ENCODE measurements around the gene ZNF91. TPM values are rescaled to one million over a fixed set of nuclear protein-coding genes. Genes with fewer than 3 reads are reported as not detected.
"Not testable (repeated sequence)": the region's sequence is repeated elsewhere in the genome, so short reads cannot be mapped to it uniquely, and the experiment has no call there.

The ZNF91 gene
- total RNA-seq, 1 donor from 2014 or later = 81.0 TPM

DNA sequence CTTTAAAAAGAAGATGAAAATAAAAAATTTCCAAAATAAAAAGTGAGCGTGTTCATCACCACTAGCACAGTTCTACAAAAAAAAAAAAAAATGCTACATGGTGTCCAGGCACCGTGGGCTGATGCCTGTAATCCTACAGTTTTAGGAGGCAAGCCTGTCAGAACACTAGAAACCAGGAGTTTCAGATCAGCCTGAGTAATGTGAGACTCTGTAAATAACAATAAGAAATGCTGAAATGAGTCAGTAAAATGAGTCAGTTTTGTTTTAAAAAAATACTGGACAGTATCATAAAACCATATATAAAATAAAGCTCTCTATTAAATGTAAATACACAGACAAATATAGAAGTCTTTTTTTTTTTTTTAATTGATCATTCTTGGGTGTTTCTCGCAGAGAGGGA, 30.0 kb downstream of the ZNF91 start:
- H3K9me3 ChIP-seq = peaks cover 63% of the 10 kb centered on the region
- TF ChIP-seq POLR2A (IDR thresholded peaks at IDR 0.05) = no peak
- TF ChIP-seq, protein P1, sequence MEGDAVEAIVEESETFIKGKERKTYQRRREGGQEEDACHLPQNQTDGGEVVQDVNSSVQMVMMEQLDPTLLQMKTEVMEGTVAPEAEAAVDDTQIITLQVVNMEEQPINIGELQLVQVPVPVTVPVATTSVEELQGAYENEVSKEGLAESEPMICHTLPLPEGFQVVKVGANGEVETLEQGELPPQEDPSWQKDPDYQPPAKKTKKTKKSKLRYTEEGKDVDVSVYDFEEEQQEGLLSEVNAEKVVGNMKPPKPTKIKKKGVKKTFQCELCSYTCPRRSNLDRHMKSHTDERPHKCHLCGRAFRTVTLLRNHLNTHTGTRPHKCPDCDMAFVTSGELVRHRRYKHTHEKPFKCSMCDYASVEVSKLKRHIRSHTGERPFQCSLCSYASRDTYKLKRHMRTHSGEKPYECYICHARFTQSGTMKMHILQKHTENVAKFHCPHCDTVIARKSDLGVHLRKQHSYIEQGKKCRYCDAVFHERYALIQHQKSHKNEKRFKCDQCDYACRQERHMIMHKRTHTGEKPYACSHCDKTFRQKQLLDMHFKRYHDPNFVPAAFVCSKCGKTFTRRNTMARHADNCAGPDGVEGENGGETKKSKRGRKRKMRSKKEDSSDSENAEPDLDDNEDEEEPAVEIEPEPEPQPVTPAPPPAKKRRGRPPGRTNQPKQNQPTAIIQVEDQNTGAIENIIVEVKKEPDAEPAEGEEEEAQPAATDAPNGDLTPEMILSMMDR (IDR thresholded peaks at IDR 0.05) = no peak
- TF ChIP-seq POLR2AphosphoS5 (IDR thresholded peaks at IDR 0.05; ENCODE audit: insufficient read depth in 1 of 2, low read depth in 1 of 2) = no peak
- H3K27me3 ChIP-seq = no peaks in the 10 kb centered on the region
- H3K4me3 ChIP-seq = no peak overlapping the region
- H3K36me3 ChIP-seq = peaks cover 11 to 63% of the 10 kb centered on the region in 2 donors
- DNase-seq (ENCODE audit: extremely low spot score in 2 of 2) = no peak
- intact Hi-C loops (cut with DNase I) = no loop called here
- H3K4me1 ChIP-seq = no peaks in the 10 kb centered on the region
- no peak overlapping the region for H3K27ac ChIP-seq

DNA sequence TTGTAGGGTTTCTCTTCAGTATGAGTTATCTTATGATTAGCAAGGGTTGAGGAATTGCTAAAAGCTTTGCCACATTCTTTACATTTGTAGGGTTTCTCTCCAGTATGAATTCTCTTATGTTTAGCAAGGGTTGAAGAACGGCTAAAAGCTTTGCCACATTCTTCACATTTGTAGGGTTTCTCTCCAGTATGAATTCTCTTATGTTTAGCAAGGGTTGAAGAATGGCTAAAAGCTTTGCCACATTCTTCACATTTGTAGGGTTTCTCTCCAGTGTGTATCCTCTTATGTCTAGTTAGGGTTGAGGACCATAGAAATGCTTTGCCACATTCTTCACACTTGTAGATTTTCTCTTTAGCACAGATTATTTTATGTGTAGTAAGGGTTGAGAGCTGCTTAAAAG, 33.4 kb downstream of the ZNF91 start:
- H3K27me3 ChIP-seq; H3K4me3 ChIP-seq; H3K4me1 ChIP-seq; DNase-seq (ENCODE audit: extremely low spot score in 2 of 2); intact Hi-C loops (cut with DNase I); H3K27ac ChIP-seq: not testable (repeated sequence)
- Histone ChIP-seq H3K36me3 (peaks cover 11 to 46% of the 10 kb centered on the region in 2 donors), H3K9me3 (peaks cover 70% of the 10 kb centered on the region)

DNA sequence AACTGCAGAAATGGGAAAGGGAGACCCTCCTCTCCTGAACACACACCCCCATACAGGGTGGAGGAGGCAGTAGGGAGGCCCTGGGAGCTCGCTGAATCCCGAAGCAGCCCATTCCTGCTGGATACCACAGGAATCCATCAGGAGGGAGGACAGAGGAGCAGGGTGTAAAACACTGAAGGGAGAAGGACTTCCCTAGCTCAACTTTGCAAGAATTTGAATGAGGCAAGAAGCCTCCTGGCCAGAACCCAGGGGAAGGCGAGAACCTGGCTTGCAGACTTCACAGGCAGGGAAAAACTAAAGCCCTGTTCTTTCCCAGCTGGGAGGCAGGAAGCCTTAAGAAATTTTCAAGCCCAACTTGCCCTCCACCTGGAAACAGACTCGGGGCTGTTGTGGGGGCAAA, 43.5 kb downstream of the ZNF91 start:
- Histone ChIP-seq H3K27me3 (no peaks in the 10 kb centered on the region), H3K4me3 (no peak overlapping the region), H3K4me1 (no peaks in the 10 kb centered on the region), H3K27ac (no peak overlapping the region), H3K9me3 (peaks cover 67% of the 10 kb centered on the region), H3K36me3 (peaks cover 0 to 67% of the 10 kb centered on the region in 2 donors)
- no peak for DNase-seq (ENCODE audit: extremely low spot score in 2 of 2)
- intact Hi-C loops (cut with DNase I) = no loop called here
- TF ChIP-seq POLR2AphosphoS5 (IDR thresholded peaks at IDR 0.05; ENCODE audit: insufficient read depth in 1 of 2, low read depth in 1 of 2) (no peak), POLR2A (IDR thresholded peaks at IDR 0.05) (no peak)
- TF ChIP-seq, protein P1 (IDR thresholded peaks at IDR 0.05) = no peak

DNA sequence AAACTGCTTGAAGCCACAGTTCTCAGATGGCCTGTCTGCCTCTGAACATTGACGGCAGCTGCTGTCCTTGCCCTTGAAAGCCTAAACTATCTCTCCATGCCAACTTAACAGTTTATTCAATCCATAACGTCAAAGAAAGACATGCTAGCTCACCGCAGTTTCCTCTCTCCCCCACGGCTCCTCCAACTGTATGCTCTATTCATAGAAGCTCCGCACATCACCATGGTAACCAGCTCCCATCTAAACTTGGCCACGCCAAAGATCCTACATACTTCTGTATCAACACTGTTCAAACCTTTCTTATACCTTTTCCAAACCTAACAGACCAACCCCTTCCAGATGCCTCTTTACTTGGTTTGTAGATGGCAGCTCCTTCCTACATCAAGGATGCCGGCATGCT, 48.6 kb downstream of the ZNF91 start:
- Histone ChIP-seq H3K4me3 (no peak overlapping the region), H3K27me3 (no peaks in the 10 kb centered on the region), H3K4me1 (no peaks in the 10 kb centered on the region), H3K36me3 (peaks cover 0 to 58% of the 10 kb centered on the region in 2 donors), H3K27ac (no peak overlapping the region), H3K9me3 (peaks cover 47% of the 10 kb centered on the region)
- intact Hi-C loops (cut with DNase I) = no loop called here
- TF ChIP-seq POLR2A (IDR thresholded peaks at IDR 0.05) (no peak), POLR2AphosphoS5 (IDR thresholded peaks at IDR 0.05; ENCODE audit: insufficient read depth in 1 of 2, low read depth in 1 of 2) (no peak)
- TF ChIP-seq, protein P1 (IDR thresholded peaks at IDR 0.05) = no peak
- DNase-seq (ENCODE audit: extremely low spot score in 2 of 2) = no peak

DNA sequence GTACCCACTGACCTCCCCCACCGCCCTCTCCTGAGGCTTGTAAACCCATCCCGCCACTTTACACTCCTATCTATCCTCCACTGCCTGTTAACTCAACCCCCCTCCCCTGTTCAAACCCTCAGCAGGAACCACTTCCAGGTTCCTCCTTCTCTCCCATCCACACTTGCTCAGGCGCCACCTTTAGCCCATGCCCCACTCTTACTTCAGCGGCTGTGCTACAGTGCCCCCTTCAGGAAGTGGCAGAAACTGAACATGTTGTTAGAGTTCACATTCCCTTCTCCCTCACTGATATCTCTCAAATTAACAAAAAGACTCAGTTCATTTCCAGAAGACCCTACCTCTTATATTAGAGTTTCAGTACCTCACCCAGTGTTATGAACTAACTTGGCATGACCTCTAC, 49.4 kb downstream of the ZNF91 start:
- no peak for DNase-seq (ENCODE audit: extremely low spot score in 2 of 2)
- H3K36me3 ChIP-seq = peaks cover 0 to 53% of the 10 kb centered on the region in 2 donors
- H3K27me3 ChIP-seq = no peaks in the 10 kb centered on the region
- TF ChIP-seq POLR2A (IDR thresholded peaks at IDR 0.05) = no peak
- TF ChIP-seq POLR2AphosphoS5 (IDR thresholded peaks at IDR 0.05; ENCODE audit: insufficient read depth in 1 of 2, low read depth in 1 of 2) = no peak
- TF ChIP-seq, protein P1 (IDR thresholded peaks at IDR 0.05) = no peak
- no peak overlapping the region for H3K4me3 ChIP-seq
- intact Hi-C loops (cut with DNase I) = no loop called here
- no peaks in the 10 kb centered on the region for H3K4me1 ChIP-seq
- peaks cover 50% of the 10 kb centered on the region for H3K9me3 ChIP-seq
- H3K27ac ChIP-seq = no peak overlapping the region
